HG02973 (cell line): ENCODE results near the gene SETMAR.

Source experiments
- ATAC-seq: cut with Tn5 transposase; IDR thresholded peaks from one replicate; pipeline ENCODE4 v1.9.1; 2021; ENCODE audit warnings: moderate library complexity; ENCODE audit not compliant: unreplicated experiment

Gene SETMAR

GRCh38 chr3:4351164-4351855, 48.1 kb downstream of the SETMAR start:
- ATAC-seq: peak; percentile 42

GRCh38 chr3:4351872-4352271, 48.7 kb downstream of the SETMAR start:
- no peak for ATAC-seq

GRCh38 chr3:4355401-4356219, 52.4 kb downstream of the SETMAR start:
- ATAC-seq: no peak

- no peak for ATAC-seq
Measured at GRCh38 chr3:4356220-4356540, 53.0 kb downstream of the SETMAR start.

GRCh38 chr3:4356546-4357410, 53.6 kb downstream of the SETMAR start:
- no peak for ATAC-seq

GRCh38 chr3:4358273-4358672, 55.1 kb downstream of the SETMAR start:
- ATAC-seq: no peak

- no peak for ATAC-seq
Measured at GRCh38 chr3:4359805-4360502, 56.8 kb downstream of the SETMAR start.

- no peak for ATAC-seq
Measured at GRCh38 chr3:4360817-4361216, 57.6 kb downstream of the SETMAR start.

GRCh38 chr3:4362523-4362922, 59.4 kb downstream of the SETMAR start:
- ATAC-seq: no peak
